HG03175 (cell line): ENCODE data around the gene HOXD4.

Source experiments
- ATAC-seq: cut with Tn5 transposase; IDR thresholded peaks from one replicate; pipeline ENCODE4 v1.9.1; 2021; ENCODE audit warnings: mild to moderate bottlenecking, moderate library complexity; ENCODE audit not compliant: unreplicated experiment

Gene HOXD4

DNA sequence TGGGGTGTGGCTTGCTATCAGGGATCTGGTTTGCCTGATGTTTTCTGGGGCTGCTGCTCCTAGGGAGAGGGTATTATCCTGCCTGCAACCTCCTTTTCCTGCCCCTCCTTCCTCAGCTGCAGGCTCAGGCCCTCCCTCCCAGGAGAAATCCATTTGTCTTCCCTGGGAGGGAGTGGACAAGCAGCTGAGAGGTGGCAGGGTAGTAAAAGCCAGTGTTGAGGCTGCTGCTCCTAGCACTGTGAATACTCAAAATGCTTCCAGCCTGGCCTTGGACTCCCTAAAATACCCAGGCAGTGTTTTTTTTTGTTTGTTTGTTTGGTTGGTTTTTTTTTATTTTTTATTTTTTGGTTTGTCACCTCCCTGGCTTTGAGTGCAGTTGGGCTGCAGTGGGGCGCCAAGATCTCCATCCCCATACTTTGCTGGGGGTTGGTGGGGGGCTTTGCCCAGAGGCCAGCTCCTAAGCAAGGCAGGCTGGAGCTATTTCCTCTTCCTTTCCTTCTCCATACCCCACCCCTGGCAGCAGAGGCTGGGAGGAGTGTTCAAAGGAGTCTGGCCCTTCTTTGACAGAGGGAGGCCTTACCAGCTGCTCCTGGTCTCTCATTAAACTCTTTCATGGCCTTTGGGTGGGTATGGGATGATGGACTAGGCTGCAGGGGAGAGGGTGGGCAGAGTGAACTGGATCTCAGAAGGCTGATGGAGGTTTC lies 19.4 kb downstream of the HOXD4 start:
- ATAC-seq, result no peak

DNA sequence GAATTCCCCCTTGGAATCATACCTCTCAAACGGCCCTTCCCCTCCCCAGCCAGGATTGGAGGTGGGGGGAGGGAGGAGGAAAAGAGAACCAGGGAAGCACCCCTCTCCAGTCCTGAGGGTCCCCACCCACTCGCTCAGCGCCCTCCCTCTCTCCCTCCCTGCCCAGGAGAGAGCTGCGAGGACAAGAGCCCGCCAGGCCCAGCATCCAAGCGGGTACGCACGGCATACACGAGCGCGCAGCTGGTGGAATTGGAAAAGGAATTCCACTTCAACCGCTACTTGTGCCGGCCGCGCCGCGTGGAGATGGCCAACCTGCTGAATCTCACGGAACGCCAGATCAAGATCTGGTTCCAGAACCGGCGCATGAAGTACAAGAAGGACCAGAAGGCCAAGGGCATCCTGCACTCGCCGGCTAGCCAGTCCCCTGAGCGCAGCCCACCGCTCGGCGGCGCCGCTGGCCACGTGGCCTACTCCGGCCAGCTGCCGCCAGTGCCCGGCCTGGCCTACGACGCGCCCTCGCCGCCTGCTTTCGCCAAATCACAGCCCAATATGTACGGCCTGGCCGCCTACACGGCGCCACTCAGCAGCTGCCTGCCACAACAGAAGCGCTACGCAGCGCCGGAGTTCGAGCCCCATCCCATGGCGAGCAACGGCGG lies 20.1 kb downstream of the HOXD4 start:
- ATAC-seq, result no peak

DNA sequence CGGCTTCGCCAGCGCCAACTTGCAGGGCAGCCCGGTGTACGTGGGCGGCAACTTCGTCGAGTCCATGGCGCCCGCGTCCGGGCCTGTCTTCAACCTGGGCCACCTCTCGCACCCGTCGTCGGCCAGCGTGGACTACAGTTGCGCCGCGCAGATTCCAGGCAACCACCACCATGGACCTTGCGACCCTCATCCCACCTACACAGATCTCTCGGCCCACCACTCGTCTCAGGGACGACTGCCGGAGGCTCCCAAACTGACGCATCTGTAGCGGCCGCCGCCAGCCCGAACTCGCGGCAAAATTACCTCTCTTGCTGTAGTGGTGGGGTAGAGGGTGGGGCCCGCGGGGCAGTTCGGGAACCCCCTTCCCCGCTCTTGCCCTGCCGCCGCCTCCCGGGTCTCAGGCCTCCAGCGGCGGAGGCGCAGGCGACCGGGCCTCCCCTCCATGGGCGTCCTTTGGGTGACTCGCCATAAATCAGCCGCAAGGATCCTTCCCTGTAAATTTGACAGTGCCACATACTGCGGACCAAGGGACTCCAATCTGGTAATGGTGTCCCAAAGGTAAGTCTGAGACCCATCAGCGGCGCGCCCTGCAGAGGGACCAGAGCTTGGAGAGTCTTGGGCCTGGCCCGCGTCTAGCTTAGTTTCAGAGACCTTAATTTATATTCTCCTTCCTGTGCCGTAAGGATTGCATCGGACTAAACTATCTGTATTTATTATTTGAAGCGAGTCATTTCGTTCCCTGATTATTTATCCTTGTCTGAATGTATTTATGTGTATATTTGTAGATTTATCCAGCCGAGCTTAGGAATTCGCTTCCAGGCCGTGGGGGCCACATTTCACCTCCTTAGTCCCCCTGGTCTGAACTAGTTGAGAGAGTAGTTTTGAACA lies 20.9 kb downstream of the HOXD4 start:
- no peak for ATAC-seq

DNA sequence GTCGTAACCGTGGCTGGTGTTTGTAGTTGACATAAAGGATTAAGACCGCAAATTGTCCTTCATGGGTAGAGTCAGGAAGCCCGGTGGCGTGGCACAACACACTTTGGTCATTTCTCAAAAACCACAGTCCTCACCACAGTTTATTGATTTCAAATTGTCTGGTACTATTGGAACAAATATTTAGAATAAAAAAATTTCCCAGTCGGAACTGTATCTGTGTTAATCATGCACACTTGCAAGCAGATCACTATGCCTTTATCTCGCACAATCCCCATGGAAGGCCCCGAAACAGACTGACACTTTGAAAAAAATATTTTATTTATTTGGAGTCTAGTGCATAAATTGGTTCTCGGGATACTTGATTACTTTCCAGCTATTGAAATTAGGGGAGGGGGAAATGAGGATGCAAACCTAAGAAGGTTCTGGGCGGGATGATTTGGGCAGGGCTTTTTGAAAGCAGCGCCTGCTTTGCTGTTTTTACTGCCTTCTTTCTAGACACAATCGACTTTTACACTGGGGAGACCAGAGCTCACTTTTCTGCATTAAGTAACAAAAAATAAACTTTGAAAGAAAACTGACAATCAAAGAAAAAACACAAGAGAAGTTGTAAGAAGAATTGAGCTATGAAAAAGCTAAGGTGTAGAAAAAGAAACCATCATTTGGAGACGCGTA lies 21.7 kb downstream of the HOXD4 start:
- ATAC-seq, result no peak

DNA sequence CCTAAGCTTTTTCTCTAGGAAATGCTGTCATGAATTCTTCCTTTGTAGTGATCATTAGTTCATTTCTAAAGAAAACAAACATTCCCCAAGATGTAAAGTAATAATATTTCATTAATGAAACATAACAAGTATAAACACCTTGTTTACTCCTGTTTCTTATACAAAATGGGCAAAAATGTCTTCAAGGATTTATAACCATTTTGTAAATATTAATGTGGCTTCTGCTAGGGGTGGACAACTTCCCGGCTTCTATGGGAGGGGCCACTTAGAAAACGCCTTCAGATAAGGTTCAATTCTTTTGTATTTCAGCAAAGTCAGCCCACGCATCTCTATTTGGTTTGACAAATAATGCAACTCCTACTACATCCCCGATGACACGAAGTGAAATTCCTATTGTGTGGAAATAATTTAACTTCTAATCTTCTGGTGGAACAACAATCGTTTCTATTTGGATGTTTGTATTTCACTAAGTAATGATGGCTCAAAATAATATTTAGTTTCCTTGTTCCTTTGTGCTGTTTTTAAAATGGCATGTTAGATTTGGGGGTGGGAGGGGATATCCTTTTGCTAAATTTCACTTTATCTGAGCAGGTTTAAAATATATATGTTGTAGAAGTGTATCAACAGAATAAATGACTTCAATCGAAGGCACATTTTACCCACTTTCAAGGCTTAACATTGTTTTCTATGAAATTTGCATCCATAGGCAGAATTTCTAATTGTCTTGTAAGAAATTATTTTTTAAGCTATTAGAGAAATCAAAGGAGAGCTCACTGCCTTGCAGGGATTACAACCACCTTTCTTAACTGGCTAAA lies 22.4 kb downstream of the HOXD4 start:
- ATAC-seq, result no peak

DNA sequence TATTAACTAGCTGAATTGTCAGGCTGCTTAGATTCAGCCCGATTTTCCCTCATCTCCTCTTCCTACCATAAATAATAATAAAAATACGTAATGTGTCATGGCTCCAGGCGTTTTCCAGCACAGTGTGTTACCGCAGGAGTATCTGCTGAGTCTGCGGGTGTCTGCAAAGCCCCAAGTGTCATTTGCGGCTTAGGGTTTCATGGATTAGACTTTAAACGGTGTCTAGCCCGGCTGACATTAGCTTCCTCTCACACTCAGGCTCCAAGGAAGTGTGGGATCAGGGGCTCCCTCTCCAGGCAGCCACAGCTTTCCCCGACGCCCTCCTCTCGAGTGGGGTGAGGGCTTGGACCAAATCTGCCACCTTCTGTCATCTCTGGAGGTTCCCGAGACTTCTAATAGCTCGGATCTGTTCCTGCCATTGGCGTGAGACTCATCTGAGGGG lies 23.1 kb downstream of the HOXD4 start:
- no peak for ATAC-seq

DNA sequence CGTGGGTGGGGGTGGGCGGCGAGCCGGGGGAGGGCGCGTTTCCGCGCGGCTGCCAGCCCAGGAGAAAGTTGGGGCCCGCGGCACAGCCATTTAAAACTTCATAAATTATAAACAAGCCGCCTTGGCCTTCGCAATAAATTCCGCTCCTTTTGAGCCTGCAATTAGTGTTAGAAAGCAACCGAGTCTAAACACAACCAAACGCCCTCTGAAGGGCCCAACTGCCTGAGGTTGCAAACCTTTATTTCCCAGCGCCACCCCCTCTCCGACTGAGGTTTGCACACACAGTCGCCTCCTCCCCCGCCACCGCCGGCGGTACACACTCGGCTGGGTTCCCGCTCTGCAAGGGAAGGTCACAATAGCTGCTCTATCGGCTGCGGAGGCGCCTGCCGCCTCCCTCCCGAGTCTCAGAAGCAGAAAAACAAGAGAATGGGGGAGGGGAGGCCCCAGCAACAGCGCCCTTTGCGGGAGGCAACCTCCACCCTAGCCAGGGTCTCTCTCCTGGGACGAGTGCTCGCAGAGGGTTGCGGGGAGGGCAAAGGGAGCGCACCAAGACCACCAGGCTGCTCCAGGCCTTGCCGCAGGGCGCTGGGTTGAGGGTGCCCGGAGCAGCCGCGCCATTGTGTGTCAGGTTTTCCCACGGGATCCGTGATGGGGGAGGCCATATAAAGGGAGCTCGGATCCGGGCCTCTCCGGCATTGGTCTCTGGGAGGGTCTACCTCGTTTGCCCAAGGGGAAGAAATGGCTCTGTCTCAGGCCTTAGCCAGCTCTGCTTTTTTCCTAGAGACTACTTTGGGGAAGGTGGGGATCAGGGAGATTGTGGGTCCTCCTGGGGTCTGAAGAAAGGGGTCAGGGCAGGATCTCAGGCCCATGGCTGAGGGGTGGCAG lies 23.7 kb downstream of the HOXD4 start:
- ATAC-seq, result no peak

DNA sequence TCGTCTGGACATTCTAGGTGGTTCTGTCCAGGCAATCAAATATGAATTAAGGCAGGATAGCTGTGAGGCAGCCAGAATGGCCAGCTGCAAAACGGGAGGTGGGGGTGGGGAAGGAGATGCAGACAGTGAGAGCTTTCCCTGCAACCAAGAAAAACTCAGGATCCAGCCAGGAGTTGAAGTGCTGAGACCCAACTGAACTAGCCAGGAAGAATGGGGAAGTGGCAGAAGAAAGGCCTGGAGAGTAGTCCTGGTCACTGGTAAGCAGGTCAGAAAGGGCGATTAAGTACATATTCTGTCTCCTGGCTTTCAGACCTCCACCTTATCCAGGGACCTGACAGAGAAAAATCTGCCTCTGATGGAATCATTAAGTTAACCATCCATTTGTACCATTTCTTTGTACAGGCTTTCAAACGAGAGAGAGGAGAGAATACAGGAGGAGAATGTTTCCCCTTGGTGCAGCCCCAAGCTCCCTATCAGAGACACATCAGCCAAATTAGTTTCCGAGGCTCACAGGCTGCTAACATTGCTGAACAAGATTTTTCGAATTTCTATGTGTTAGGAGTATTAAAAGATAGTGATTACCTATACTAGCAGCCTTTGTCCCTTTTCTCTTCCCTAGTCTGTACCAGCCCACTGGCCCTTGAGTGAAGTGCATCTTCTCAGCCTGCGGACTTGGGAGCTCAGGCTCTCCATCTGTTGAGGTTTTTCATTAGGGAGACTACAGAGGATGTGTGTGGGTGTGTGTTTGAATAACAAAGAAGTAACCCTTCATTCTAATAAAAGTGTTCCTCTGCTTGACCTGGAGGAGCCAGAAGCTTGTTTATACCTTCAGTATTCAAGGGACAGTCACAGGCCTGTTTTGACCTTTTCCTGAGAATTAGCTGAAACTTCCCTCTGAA lies 24.6 kb downstream of the HOXD4 start:
- ATAC-seq, result no peak

DNA sequence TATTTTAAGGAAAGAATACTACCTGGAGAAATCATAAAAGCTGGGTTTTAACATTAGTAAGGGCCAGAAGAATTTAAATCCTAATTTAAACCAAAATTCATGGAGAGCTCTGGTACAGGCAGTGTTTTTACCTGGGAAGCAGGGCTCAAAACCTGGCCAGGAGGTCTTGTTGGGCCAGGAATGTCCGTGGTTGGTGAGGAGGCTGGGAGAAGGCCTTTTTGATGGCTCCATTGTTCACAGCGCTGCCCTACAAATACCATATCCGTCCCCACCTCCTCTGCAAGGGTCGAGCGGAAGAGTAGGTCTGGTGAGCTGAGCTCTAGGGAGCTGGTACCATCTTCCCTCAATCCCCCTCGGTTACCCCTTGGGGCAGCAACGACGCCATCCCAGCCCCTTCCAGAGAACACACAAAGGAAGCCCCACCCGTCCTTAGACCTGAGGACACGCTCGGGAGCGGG lies 26.3 kb downstream of the HOXD4 start:
- no peak for ATAC-seq

DNA sequence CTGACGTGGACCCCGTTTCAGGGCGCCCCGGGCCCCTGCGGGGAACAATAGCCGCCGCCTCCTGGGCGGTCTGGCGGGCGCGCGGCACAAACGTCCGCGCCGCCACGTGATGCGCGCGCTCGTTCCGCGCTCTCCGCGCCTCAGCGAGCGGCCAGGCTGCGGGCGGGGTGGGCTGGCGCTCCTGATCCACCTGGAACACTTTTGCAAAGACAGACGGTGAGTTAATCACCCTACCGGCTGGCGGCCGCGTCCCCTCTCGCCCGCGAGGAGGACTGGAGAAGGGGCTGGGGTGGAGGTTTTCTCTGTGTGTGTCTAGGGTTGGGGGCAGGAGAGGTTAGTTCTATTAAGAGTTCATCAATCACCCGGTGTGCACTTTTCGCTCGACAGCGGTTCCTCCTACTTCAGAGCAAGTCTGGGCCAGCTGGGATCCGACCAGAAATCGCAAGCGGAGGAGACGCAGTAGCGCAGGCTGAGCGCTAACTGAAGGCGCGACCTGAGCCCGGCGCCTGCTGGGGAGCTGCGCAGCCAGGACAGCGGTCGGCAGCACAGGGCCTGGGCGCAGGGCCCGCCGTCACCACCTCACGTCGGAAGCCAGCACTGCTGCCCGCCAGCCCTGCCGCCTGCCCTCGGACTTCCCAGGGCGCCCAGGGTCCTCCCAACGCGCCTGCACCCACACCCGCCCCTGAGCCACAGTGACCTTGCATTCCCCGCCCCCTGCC lies 26.8 kb downstream of the HOXD4 start:
- no peak for ATAC-seq

DNA sequence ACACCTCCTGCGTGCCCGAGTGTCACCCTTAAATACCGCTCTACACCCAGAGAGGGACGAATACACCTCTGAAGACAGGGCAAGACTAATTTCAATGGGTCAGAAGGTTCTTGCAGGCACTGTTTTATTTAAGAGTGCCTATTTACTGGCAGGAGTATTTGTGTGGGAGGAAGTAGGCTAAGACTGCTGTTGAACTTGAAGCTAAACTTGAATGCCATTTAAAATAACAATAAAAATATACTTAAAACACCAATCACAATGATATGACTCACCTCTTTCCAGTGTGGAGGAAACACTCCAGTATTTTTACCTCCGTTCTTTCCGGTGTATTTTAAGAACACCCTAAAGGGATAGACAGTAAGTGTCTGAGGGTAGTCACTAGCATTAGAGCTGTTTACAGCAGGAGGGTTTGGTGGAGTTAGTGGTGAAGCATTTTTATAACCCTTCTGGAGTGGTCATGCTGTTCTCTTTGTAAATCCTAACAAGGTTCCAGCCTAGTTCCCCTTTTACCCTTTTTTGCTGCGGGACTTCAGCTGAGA lies 27.5 kb downstream of the HOXD4 start:
- ATAC-seq, result no peak

DNA sequence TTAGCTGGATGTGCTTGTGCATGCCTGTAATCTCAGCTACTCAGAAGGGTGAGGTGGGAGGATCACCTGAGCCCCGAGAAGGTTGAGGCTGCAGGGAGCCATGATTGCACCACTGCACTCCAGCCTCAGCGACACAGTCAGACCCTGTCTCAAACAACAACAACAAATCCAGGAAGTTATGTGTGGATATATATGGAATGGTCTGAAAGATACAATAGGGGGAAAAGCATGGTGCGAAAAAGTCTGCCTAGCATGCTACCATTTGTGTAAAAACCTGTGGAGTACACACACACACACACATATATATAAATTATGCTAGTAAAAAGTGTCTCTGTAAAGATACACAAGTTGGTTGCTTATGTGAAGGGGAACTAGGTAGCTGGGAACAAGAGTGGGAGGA lies 30.2 kb downstream of the HOXD4 start:
- ATAC-seq, result no peak

DNA sequence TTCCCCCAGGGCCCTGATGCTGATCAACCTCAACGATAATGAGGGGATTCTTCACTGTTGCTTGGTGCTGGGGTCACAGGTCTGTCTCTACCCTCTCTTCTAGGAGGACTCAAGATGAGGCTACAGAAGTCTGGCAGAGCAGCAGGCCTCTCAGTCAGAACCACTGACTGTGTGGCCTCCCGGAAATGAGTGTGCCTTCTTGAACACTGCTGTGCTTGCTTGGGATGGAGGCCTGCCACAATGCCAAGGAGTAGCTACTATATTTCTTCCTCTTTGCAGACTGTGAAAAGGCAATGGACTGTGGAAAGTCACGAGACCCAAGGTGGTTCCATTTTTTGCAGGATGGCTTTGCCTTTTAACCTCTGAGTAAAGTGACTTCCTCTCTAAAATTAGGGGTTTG lies 31.3 kb downstream of the HOXD4 start:
- no peak for ATAC-seq

DNA sequence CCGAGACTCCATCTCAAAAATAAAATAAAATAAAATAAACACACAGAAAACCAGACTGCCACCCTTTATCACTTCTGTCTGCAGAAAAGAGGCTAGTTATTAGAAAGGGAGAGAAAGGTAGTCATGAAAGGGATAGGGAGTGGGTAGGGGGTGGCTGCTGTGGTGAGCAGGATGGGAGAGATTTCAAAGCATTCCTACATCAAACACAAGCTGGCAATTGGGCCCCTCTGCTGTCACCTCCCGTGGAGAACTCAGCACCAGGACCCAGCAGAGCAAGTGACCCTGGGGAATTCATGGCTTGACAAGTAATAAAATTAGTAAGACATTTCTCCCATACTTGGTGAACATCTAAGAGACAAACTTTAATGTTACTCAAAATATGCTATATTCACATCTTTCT lies 33.4 kb downstream of the HOXD4 start:
- no peak for ATAC-seq

DNA sequence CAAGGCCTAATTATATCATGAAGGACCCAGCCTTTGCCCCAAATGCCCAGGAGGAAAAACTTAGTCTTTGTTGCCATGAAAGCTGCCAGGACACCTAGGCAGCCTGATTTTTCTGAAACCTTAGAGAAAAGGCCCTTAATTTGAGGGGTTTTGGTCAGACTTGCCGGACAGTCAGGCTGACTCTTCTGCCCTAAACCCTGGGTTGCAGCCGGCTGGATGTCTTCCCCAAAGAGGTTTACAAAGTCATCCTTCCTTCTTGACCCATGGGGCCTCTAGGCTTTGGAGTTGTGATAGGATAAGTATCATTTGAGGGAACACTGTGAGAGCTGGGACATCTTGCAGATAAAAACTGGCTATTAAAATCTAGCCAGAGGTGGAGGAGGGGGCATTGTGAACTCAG lies 34.7 kb downstream of the HOXD4 start:
- ATAC-seq, result no peak

DNA sequence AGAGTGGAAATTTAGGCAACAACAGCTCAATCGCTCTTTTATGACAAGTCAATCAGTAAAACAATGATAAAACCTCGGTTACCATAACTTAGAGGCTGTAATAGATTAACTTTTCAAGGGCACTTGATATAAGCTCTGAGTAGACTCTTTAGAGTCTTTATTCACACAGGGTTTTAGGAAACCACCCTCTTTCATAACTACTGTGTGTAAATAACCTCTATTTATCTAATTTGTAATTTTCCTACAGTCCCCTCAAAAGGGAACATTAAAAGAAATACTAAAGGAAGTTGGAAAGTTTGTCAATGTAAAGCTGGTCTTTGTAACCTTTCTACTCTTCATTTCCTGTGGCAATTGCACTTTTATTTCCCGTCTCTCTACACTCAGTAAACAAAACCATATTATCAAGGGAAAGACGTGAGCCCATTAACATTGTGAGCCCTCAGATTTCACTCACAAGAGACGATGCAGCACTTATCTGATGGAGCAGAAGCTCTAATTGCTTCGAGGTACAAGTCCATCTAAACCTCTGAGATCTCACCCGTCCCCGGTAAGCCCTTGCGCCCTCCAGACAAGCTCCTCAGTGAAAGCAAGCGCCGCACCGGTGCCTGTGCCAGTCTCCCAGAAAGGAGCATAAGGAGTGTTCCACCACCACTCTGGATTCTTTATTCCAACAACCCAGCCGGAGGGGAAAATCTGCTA lies 36.0 kb downstream of the HOXD4 start:
- ATAC-seq, result no peak
